ENCODE data around the gene ALAS1.
"Not testable (repeated sequence)": the region's sequence is repeated elsewhere in the genome, so short reads cannot be mapped to it uniquely, and the experiment has no call there.

Gene ALAS1

DNA sequence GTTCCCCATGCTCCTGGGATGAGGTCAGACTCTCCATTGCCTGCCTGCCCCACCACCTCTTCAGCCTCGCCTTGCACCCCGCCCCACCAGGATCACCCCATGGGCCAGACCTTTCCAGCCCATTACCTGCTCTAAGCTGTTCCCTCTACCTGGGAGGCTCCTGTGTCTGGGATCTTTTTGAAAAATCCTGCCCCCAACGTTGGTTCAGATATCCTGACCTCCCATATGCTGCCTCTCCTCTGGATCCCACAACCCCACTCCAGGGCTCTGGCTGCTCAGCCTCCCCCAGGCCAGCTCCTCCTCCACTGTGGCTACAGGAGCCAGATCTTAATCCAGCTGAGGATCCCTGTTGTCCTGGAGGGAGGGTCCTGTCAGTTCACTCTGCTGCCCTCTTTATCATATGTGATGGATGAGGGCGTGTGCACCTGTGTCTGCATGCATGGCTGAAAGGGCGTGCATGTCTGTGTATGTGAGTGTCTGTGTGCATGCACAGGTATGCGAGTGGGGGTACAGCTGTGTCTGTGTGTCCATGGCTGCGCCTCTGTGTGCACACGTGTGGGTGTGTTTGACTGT, 21.7 kb upstream of the ALAS1 start:
- DNase-seq (ENCODE audit: low read depth, low spot score): no peak
- H3K27ac ChIP-seq: no peak overlapping the region

GRCh38 chr3:52176951-52177700, 20.8 kb upstream of the ALAS1 start:
- DNase-seq (ENCODE audit: low read depth, low spot score): no peak
- H3K27ac ChIP-seq: no peak overlapping the region

GRCh38 chr3:52177701-52178042, 20.3 kb upstream of the ALAS1 start:
- H3K27ac ChIP-seq: no peak overlapping the region
- no peak for DNase-seq (ENCODE audit: low read depth, low spot score)

DNA sequence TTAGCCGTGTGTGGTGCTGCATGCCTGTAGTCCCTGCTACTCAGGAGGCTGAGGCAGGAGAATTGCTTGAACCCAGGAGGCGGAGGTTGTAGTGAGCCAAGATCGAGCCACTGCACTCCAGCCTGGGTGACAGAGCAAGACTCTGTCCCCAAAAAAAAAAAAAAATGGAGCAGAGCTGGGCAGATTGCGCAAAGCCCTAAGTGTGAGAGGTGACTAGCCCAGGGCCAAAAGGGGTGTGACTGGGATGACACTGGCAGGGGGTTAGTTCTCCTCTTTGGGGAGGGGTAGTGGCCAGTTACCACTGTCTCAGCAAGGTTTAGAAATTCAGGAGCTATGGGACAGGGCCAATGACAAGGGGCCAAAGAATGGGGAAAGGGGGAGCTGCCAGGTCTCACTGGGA, 19.8 kb upstream of the ALAS1 start:
- DNase-seq (ENCODE audit: low read depth, low spot score); H3K27ac ChIP-seq: not testable (repeated sequence)

DNA sequence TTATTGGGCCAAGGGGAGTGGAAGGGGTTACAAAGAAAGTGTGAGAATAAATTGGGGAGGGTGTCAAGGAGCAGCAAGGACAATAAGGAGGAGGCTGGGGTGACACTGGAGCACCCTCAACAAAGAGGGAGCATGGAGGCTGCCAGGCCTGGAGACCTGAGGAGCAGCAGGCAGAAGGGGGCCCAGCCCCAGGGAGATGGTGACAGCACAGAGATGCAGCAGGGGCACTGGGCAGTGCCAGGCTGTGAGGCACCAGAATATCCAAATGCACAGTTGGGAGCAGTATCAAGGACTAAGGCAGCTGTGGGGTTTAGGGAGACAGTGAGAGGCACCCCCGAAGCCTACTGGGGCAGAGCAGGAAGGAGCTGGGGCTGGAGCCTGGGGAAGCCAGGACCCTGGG, 19.4 kb upstream of the ALAS1 start:
- DNase-seq (ENCODE audit: low read depth, low spot score): no peak

DNA sequence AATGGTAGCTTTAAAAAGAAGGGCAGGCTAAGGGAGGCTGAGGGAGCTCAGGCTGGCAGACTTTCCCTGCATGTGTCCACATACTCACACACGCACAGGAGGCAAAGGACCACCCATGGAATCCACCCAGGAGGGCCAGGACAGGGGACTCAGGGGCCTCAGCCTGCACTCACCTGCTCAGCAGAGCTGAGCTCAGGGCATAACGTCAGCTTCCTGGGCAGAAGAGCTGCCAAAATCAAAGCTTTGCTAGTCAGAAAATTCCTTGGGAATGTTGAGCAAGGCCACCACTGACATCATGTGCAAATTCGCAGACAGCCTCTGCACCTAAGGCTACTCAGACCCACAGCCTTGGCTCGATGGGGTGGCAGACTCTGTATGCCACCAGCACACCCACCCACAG, 16.4 kb upstream of the ALAS1 start:
- DNase-seq (ENCODE audit: low read depth, low spot score): no peak
- H3K27ac ChIP-seq: peak overlapping the region; percentile 12

More for the DNA sequence above, 19.4 kb upstream of the ALAS1 start:
- no peak overlapping the region for H3K27ac ChIP-seq

GRCh38 chr3:52182196-52182595, 15.8 kb upstream of the ALAS1 start:
- no peak overlapping the region for H3K27ac ChIP-seq
- no peak for DNase-seq (ENCODE audit: low read depth, low spot score)

DNA sequence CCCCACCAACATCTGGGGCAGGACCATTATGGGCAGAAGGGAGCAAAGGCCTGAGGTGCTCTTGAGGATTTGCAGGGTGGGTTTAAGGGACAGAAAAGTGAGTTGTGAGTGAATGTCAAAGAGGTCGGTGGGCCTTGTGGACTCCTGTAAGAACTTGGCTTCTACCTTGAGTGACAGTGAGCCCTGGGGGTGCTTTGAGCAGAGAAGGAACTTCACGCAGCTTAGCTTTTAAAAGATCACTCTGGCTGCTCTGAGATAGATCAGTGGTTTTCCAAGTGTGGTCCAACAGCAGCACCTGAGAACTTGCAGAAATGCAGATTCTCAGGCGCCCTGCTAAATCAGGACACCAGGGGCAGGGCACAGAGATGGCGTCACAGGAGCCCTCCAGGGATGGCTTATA, 15.3 kb upstream of the ALAS1 start:
- no peak overlapping the region for H3K27ac ChIP-seq
- no peak for DNase-seq (ENCODE audit: low read depth, low spot score)

DNA sequence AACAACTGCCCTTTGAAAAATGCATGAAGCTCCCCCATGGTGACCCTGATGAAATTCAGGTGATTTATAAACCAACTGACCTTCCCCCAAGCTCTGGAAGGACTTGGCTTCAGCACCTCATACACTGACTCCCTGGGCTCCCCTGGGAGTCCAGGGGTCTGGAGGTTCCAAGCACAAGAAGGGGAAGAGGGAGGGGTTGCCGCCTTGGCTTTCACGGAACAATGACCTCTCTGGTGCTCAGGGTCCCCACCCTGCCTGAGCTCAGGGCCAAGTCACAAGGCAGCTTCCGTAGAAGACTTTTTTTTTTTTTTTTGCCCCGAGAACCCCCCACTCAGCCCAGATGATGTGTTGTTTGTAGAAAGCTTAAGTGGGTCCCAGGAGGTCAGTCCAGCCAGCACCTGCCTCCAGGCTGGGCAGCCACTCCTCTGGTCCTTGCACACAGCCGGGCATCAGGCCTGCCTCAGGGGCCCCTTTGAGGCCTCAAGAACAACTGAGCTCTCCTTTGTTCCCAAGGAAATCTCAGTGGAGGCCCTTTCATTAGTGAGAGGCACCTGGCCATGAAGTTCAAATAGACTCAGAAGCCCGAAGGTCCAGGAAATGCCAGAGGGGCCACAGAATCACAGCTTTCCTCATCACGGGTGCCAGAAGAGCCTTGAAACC, 14.0 kb upstream of the ALAS1 start:
- DNase-seq (ENCODE audit: low read depth, low spot score): no peak
- no peak overlapping the region for H3K27ac ChIP-seq

DNA sequence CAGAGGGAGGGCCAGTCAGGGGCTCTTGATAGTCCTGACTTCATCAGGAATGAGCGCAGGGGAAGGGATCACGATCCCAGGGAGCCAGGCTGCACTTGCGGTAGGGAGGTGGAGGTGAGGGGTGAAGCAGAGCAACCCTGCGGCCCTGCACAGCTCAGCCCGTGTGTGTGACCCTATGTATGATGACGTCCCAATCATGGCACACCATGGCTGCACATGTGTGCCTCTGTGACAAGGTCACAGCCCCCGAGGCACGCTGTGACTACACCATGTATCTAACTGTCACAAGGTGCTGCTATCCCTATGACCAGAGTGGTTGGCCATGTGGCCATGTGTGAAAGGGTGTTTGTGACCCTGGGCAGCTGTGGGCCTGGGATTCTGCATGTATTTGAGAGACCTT, 13.3 kb upstream of the ALAS1 start:
- no peak overlapping the region for H3K27ac ChIP-seq
- DNase-seq (ENCODE audit: low read depth, low spot score): no peak

GRCh38 chr3:52185311-52185710, 12.6 kb upstream of the ALAS1 start:
- DNase-seq (ENCODE audit: low read depth, low spot score): no peak
- no peak overlapping the region for H3K27ac ChIP-seq

GRCh38 chr3:52185837-52186236, 12.1 kb upstream of the ALAS1 start:
- H3K27ac ChIP-seq: no peak overlapping the region
- no peak for DNase-seq (ENCODE audit: low read depth, low spot score)

GRCh38 chr3:52186729-52187128, 11.2 kb upstream of the ALAS1 start:
- no peak overlapping the region for H3K27ac ChIP-seq
- no peak for DNase-seq (ENCODE audit: low read depth, low spot score)

DNA sequence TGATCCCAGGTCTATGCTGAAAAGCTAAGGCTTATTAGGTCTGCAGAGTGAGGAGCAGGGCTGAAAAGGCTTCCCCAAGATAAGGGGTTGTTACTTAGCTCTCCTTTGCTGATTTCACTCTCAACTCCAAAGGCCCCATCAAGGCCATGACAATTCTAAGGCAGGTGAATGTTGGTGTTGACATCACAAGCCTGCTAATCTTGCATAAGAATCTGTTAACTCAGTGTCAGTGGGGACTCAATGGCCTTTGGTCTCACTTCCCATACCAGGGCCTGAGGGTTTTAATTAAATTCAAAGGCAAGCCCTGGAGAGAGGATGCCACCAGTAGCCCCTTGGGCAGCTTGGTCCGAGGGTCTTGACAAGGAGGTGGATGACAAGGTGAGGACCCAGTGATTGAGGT, 9.4 kb upstream of the ALAS1 start:
- H3K27ac ChIP-seq: no peak overlapping the region

DNA sequence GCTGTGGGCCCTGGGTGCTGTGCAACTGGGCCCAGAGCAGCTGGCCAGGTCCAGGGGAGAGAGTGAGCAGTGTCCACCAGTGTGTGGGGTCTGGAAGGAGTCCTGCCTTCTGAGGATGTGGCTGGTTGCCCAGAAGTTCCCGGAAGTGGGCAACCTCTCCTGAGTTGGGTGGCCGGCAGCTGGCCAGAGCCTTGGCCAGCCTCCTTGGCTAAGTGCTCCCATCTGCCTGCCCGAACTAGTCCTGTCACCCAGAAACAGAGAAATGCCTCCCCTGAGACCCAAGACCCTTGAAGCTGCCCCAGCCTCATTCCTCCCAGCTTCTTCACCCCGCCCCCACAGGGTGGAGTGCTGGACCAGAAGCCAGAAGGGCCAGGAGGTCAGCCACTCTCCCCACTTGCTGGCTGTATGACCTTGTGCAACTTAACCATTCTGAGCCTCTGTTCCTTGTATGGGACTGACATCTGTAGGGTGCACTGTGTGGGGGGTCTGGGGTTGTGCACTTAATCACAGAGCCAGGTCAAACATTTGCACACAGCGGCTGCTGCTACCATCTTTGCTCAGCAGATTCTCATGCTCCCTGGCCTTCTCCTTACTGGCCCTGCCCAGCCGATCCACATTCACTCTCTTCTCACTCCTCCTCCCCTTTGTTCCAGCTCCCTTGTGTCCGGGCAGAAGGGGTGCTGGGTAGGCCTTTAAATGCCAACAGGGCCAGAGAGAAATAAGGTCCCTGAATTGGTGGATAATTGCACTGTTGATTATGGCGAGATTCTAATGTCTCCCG, 7.5 kb upstream of the ALAS1 start:
- no peak for DNase-seq (ENCODE audit: low read depth, low spot score)
- H3K27ac ChIP-seq: no peak overlapping the region

More for the DNA sequence above, 9.4 kb upstream of the ALAS1 start:
- no peak for DNase-seq (ENCODE audit: low read depth, low spot score)

- no peak for DNase-seq (ENCODE audit: low read depth, low spot score)
- H3K27ac ChIP-seq: no peak overlapping the region
Observed at GRCh38 chr3:52191663-52192062, 6.3 kb upstream of the ALAS1 start.

DNA sequence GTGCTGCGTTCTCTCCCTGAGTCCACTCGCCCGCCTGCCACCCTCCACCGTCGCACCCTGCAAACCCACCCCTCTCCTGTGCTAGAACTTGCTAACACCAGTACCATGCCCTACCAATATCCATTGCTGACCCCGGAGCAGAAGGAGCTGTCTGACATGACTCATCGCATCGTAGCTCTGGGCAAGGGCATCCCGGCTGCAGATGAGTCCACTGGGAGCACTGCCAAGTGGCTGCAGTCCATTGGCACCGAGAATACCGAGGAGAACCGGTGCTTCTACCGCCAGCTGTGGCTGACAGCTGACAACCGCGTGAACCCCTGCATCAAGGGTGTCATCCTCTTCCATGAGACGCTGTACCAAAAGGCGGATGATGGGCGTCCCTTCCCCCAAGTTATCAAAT, 4.9 kb upstream of the ALAS1 start:
- H3K27ac ChIP-seq: no peak overlapping the region
- no peak for DNase-seq (ENCODE audit: low read depth, low spot score)

GRCh38 chr3:52194485-52195290, 3.3 kb upstream of the ALAS1 start:
- H3K27ac ChIP-seq: no peak overlapping the region
- DNase-seq (ENCODE audit: low read depth, low spot score): no peak

DNA sequence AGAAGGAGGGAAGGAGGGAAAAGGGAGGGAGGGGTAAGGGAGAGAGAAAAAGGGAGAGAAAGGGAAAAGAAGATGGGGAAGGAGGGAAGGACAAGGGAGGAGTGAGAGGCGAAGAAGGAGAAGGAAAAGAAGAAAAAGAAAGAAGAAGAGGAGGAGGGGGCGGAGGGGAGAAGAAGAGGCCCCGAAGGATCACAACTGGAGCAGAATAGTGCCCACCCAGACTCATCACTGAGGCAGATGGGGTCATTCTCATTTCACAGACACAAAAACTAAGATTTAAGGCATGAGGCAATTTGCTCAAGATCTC, 2.7 kb upstream of the ALAS1 start:
- no peak for DNase-seq (ENCODE audit: low read depth, low spot score)
- H3K27ac ChIP-seq: no peak overlapping the region

DNA sequence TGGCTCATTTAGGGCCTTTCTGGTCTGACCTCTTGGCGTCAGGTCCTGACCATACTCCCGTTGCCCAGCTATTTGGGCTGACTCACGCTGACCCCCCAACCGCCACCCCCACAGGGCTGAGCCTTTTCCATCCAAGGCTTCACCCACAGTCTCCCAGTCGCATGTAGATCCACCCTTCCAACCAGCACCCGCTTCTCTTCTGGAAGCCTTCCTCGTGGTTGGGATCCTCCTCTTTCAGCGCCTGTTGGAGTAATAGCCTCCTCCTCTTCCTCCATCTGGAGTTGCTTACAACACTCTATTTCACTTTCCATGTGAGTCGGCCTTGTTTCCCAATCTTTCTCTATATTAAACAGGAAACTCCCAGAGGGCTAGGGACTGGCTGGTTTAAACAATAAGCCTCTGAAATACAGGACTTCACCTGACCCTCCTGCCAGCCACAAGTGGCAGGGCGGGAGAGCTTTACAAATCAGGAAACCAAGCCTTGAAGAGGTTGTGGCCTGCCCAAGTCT, 2.1 kb upstream of the ALAS1 start:
- no peak for DNase-seq (ENCODE audit: low read depth, low spot score)
- peak overlapping the region; percentile 38 for H3K27ac ChIP-seq

Data from epithelial cell of prostate (primary cell).